ENCODE measurements around the gene KCNN3.

- TF ChIP-seq CTCF (IDR thresholded peaks at IDR 0.05): no peak
- TF ChIP-seq, protein P1, sequence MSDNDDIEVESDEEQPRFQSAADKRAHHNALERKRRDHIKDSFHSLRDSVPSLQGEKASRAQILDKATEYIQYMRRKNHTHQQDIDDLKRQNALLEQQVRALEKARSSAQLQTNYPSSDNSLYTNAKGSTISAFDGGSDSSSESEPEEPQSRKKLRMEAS (CRISPR knock-in tag; IDR thresholded peaks at IDR 0.05): no peak
- TF ChIP-seq HMGXB4 (CRISPR knock-in tag; IDR thresholded peaks at IDR 0.05): no peak
Observed at GRCh38 chr1:154846565-154847442, 23.3 kb downstream of the KCNN3 start.

Measured in WTC11 (cell line).